Epithelial cell of proximal tubule (primary cell): Measurements from ENCODE around the gene DCAF4. TPM values are rescaled to one million over a fixed set of nuclear protein-coding genes. Genes with fewer than 3 reads are reported as not detected.
"Not testable (repeated sequence)": the region's sequence is repeated elsewhere in the genome, so short reads cannot be mapped to it uniquely, and the experiment has no call there.

Source experiments
- DNase-seq: peaks from one replicate; pipeline ENCODE4 v3.0.0-alpha.2; 2011; ENCODE audit warnings: low read depth
- H3K4me3 ChIP-seq: 2 replicates; pipeline ENCODE4 v1.5.1; 2011; ENCODE audit warnings: low read depth, mild to moderate bottlenecking, low read length
- total RNA-seq: library from RNA; depleted of rRNA; stranded (reverse); fragments of >200 nt; gene quantifications from 2 replicates; pipeline ENCODE4 v1.2.3, GENCODE V29; 2015
- TF ChIP-seq, protein P1 (sequence below): conservative IDR thresholded peaks from 2 replicates; pipeline ENCODE4 v1.5.1; 2012; ENCODE audit warnings: low read depth, mild to moderate bottlenecking, low read length

The DCAF4 gene
- total RNA-seq, 1 donor from 2014 or later, result 30.9 TPM

DNA sequence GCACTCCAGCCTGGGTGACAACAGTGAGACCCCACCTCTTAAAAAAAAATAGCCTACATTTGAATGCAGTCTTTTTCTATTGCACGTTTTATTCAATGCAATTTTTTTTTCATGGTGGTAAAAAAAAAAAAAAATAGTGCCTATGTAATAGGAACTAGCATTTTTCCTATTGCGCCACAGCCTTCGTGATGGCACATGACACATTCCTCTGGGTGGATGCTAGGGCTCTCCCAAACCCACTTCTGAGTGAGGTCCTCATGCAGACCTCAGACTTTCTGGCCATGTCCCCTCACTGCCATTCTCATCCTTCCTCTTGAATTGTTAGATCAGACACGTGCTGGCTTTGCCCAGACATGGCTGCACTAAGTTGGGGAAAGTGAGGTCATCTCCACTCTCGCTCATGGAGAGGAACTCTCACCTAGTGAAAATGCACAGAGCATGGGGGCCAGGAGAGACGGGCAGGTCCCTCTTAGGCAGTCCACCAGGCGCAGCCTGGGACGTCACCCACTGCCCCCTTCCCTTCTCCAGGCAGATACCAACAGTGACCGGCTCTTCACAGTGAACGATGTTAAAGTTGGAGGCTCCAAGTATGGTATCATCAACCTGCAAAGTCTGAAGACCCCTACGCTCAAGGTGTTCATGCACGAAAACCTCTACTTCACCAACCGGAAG is 19.2 kb downstream of the DCAF4 start:
- DNase-seq, result no peak
- TF ChIP-seq, protein P1, sequence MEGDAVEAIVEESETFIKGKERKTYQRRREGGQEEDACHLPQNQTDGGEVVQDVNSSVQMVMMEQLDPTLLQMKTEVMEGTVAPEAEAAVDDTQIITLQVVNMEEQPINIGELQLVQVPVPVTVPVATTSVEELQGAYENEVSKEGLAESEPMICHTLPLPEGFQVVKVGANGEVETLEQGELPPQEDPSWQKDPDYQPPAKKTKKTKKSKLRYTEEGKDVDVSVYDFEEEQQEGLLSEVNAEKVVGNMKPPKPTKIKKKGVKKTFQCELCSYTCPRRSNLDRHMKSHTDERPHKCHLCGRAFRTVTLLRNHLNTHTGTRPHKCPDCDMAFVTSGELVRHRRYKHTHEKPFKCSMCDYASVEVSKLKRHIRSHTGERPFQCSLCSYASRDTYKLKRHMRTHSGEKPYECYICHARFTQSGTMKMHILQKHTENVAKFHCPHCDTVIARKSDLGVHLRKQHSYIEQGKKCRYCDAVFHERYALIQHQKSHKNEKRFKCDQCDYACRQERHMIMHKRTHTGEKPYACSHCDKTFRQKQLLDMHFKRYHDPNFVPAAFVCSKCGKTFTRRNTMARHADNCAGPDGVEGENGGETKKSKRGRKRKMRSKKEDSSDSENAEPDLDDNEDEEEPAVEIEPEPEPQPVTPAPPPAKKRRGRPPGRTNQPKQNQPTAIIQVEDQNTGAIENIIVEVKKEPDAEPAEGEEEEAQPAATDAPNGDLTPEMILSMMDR, result no peak
- H3K4me3 ChIP-seq, result no peak overlapping the region

- no peak overlapping the region for H3K4me3 ChIP-seq
- TF ChIP-seq, protein P1, result no peak
- no peak for DNase-seq
Observed at GRCh38 chr14:72946491-72946890, 20.2 kb downstream of the DCAF4 start.

DNA sequence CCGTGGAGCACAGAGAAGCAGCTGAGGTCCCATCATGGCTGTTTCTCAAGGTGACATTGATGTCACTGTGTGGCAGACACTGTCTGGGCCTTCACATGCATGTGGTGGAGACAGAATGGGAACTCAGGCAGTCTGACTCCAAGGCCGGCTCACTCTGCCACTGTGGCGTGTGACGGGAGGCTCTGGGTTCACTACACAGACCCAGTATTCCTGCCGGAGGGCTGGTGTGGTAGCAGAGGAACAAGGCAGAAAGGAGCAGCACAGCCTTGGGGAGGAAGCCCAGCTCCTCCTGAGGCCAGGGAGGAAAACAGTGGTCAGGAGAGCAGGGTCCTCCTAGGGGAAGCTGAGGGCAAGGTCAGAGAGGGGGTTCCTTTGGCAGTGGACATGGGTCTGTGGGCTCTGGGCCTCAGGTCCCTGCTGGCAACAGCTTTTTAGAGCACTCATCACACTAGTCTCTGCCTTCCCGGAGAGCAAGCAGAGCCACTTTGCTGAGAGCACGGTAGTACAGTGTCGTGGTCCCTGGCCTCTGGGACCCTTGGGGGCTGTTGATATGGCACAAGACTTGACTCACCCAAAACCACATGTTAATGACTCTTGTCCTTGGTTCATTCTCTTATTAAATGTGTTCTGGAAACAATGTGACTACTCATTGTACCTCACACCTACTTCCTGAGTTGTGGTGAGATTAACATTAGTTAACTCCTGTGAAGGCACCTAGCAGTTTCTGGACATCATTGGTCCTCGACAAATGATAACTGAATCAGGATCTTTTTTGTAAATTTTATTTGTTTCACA is 21.3 kb downstream of the DCAF4 start:
- no peak for DNase-seq
- no peak overlapping the region for H3K4me3 ChIP-seq
- TF ChIP-seq, protein P1, result no peak

- no peak overlapping the region for H3K4me3 ChIP-seq
- no peak for DNase-seq
- TF ChIP-seq, protein P1, result peak; percentile 93
Observed at GRCh38 chr14:72948481-72949138, 22.3 kb downstream of the DCAF4 start.

DNA sequence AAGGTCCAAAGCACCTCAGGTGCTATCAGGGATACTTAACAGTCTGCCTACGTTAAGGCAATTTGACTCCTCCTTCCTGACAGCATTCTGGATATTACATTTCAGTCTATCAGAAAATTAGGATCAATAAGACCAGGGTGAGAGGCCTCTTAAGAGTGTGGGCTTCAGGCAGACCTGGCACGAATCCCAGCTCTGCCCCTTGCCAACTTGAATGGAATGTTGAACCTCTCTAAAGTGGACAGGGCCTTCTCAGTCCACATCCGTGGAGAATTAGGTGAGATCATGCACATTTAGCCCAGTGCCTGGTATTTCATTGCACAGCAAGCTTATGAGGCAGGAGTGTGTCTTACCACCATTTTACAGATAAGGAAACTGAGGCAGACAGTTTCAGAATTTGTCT is 25.9 kb downstream of the DCAF4 start:
- H3K4me3 ChIP-seq, result no peak overlapping the region
- TF ChIP-seq, protein P1, result no peak
- DNase-seq, result no peak

- H3K4me3 ChIP-seq, DNase-seq: not testable (repeated sequence)
Observed at GRCh38 chr14:72956741-72957140, 30.5 kb downstream of the DCAF4 start.

GRCh38 chr14:72957213-72957612 is 30.9 kb downstream of the DCAF4 start:
- TF ChIP-seq, protein P1, result no peak
- no peak overlapping the region for H3K4me3 ChIP-seq

More at GRCh38 chr14:72957213-72957612, 30.9 kb downstream of the DCAF4 start:
- DNase-seq, result no peak
